OCI-LY1 (cell line): ENCODE measurements around the gene CA5A.

ENCODE experiments used
- H2AFZ ChIP-seq: fragments of 200-600 bp; sonication (generic), shearing (Covaris generic); 2 replicates; pipeline ENCODE4 v1.6.0; 2014; ENCODE audit warnings: antibody characterized with exemption, mild to moderate bottlenecking, low read length
- H3F3A ChIP-seq: fragments of 200-600 bp; sonication (generic), shearing (Covaris generic); 2 replicates; pipeline ENCODE4 v1.6.0; 2014; ENCODE audit warnings: mild to moderate bottlenecking, antibody characterized with exemption, low read length, moderate library complexity; ENCODE audit not compliant: insufficient read depth
- H3K27ac ChIP-seq: fragments of 200-600 bp; sonication (generic); 2 replicates; pipeline ENCODE4 v1.5.1; 2014; ENCODE audit warnings: low read length, mixed run types, mild to moderate bottlenecking, low read depth; ENCODE audit not compliant: poor library complexity, severe bottlenecking
- H3K27me3 ChIP-seq: fragments of 200-600 bp; sonication (generic); 2 replicates; pipeline ENCODE4 v1.6.0; 2014; ENCODE audit warnings: antibody characterized with exemption, mild to moderate bottlenecking, low read length, moderate library complexity; ENCODE audit not compliant: insufficient read depth
- H3K36me3 ChIP-seq: fragments of 200-600 bp; sonication (generic); 2 replicates; pipeline ENCODE4 v1.6.1; 2014; ENCODE audit warnings: mild to moderate bottlenecking, antibody characterized with exemption, low read length, moderate library complexity, mixed read lengths; ENCODE audit not compliant: insufficient read depth
- H3K4me1 ChIP-seq: fragments of 200-600 bp; sonication (generic); 2 replicates; pipeline ENCODE4 v1.5.1; 2014; ENCODE audit warnings: mild to moderate bottlenecking, low read length, moderate library complexity; ENCODE audit not compliant: insufficient read depth, severe bottlenecking
- H3K4me2 ChIP-seq: fragments of 200-600 bp; sonication (generic), shearing (Covaris generic); 2 replicates; pipeline ENCODE4 v1.6.1; 2014; ENCODE audit warnings: low read length
- H3K4me3 ChIP-seq: fragments of 200-600 bp; sonication (generic); 2 replicates; pipeline ENCODE4 v1.5.1; 2014; ENCODE audit warnings: low read length, low read depth, mild to moderate bottlenecking, mixed read lengths; ENCODE audit not compliant: poor library complexity, severe bottlenecking
- H3K79me2 ChIP-seq: fragments of 200-600 bp; shearing (Covaris generic); 2 replicates; pipeline ENCODE4 v1.6.1; 2016; ENCODE audit warnings: mixed run types, low read length, mixed read lengths; ENCODE audit not compliant: insufficient read depth
- H3K9ac ChIP-seq: fragments of 200-600 bp; sonication (generic), shearing (Covaris generic); 2 replicates; pipeline ENCODE4 v1.6.1; 2014; ENCODE audit warnings: mild to moderate bottlenecking, low read length, mixed read lengths
- H3K9me2 ChIP-seq: fragments of 200-600 bp; sonication (generic), shearing (Covaris generic); 2 replicates; pipeline ENCODE4 v1.6.1; 2014; ENCODE audit warnings: low read depth, mild to moderate bottlenecking, low read length, mixed read lengths
- H3K9me3 ChIP-seq: fragments of 200-600 bp; shearing (Covaris generic); 2 replicates; pipeline ENCODE4 v1.6.1; 2014; ENCODE audit warnings: low read length, mixed read lengths
- H4K20me1 ChIP-seq: fragments of 200-600 bp; sonication (generic), shearing (Covaris generic); 2 replicates; pipeline ENCODE4 v1.6.0; 2016; ENCODE audit warnings: mild to moderate bottlenecking, low read length; ENCODE audit not compliant: insufficient read depth
- EZH2 ChIP-seq: fragments of 200-600 bp; sonication (generic), shearing (Covaris generic); IDR thresholded peaks from 2 replicates; pipeline ENCODE4 v1.8.0; 2017; ENCODE audit warnings: borderline replicate concordance, mixed run types, mild to moderate bottlenecking, antibody characterized with exemption, low read length, moderate library complexity, mixed read lengths
- TF ChIP-seq, protein P1 (sequence below): fragments of 200-600 bp; sonication (generic), shearing (Covaris generic); IDR thresholded peaks from 2 replicates; pipeline ENCODE4 v1.5.1; 2017; ENCODE audit warnings: mild to moderate bottlenecking, antibody characterized with exemption, low read length, moderate library complexity, mixed read lengths

The CA5A gene

DNA sequence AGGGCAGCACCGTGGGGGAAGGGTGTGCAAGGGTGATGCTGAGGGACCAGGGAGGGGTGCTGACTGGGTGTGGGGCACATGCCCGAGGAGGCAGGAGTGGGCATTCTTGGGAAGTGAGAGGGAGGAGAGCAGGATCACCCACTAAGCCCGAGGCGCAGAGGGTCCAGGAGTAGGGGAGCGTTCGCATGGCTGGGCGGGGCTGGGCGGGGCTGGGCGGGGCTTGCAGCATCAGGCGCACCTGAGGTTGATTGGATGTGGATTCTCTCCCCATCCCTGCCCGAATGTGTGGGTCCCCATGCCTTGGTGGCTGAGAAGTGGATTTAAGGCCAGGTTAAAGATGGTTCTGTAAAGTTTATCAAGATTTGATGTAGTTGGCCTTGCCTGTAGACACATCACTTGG is 29.1 kb upstream of the CA5A start:
- Histone ChIP-seq H3K36me3 (no peaks in the 10 kb centered on the region; the same call in 1 of the 2 replicates), H3K4me2 (no peak overlapping the region), H3K79me2 (peaks cover 32% of the 10 kb centered on the region), H3K27me3 (no peaks in the 10 kb centered on the region), H3K9ac (no peak overlapping the region), H4K20me1 (no peaks in the 10 kb centered on the region), H3K9me2 (no peaks in the 10 kb centered on the region), H2AFZ (no peak overlapping the region), H3F3A (no peaks in the 10 kb centered on the region), H3K4me1 (peaks cover 18% of the 10 kb centered on the region), H3K4me3 (no peak overlapping the region), H3K27ac (no peak overlapping the region), H3K9me3 (no peaks in the 10 kb centered on the region)
- TF ChIP-seq EZH2, result no peak
- TF ChIP-seq, protein P1, sequence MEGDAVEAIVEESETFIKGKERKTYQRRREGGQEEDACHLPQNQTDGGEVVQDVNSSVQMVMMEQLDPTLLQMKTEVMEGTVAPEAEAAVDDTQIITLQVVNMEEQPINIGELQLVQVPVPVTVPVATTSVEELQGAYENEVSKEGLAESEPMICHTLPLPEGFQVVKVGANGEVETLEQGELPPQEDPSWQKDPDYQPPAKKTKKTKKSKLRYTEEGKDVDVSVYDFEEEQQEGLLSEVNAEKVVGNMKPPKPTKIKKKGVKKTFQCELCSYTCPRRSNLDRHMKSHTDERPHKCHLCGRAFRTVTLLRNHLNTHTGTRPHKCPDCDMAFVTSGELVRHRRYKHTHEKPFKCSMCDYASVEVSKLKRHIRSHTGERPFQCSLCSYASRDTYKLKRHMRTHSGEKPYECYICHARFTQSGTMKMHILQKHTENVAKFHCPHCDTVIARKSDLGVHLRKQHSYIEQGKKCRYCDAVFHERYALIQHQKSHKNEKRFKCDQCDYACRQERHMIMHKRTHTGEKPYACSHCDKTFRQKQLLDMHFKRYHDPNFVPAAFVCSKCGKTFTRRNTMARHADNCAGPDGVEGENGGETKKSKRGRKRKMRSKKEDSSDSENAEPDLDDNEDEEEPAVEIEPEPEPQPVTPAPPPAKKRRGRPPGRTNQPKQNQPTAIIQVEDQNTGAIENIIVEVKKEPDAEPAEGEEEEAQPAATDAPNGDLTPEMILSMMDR, result no peak

GRCh38 chr16:87964049-87964659 is 27.8 kb upstream of the CA5A start:
- H3F3A ChIP-seq, result no peaks in the 10 kb centered on the region
- H3K27me3 ChIP-seq, result no peaks in the 10 kb centered on the region
- H3K4me2 ChIP-seq, result no peak overlapping the region
- H3K9ac ChIP-seq, result no peak overlapping the region
- TF ChIP-seq, protein P1, result no peak
- TF ChIP-seq EZH2, result no peak
- peaks cover 25% of the 10 kb centered on the region for H3K79me2 ChIP-seq
- H3K9me2 ChIP-seq, result no peaks in the 10 kb centered on the region
- no peaks in the 10 kb centered on the region for H3K9me3 ChIP-seq
- H3K4me3 ChIP-seq, result no peak overlapping the region
- H3K27ac ChIP-seq, result no peak overlapping the region
- H4K20me1 ChIP-seq, result no peaks in the 10 kb centered on the region
- peaks cover 18% of the 10 kb centered on the region for H3K4me1 ChIP-seq
- no peaks in the 10 kb centered on the region; the same call in 1 of the 2 replicates for H3K36me3 ChIP-seq
- H2AFZ ChIP-seq, result no peak overlapping the region

DNA sequence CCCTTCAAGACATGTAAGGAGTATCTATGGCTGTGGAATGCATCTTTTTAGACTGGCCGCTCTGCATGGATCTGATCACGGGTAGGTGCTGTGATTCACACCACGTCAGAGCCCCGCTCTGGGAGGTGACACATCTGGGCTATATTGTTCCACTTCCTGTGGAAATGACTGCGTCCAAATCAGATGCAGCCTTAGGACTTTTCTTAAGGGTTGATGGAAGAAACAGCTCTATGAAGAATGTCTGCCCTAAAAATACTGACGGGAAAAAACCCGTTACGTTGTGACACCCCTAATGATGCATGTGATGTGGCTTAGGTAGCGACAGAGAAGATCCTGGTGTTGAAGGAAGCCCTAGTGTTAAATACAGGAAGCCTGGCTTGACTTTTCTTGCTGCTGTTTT is 27.1 kb upstream of the CA5A start:
- Histone ChIP-seq H3K4me1 (peaks cover 18% of the 10 kb centered on the region), H3K9me2 (no peaks in the 10 kb centered on the region), H3K36me3 (no peaks in the 10 kb centered on the region; the same call in 1 of the 2 replicates), H3K79me2 (peaks cover 25% of the 10 kb centered on the region), H2AFZ (no peak overlapping the region), H3K9ac (no peak overlapping the region), H4K20me1 (no peaks in the 10 kb centered on the region), H3F3A (no peaks in the 10 kb centered on the region), H3K4me3 (no peak overlapping the region), H3K27me3 (no peaks in the 10 kb centered on the region), H3K4me2 (no peak overlapping the region), H3K27ac (peak overlapping the region; percentile 16), H3K9me3 (no peaks in the 10 kb centered on the region)
- TF ChIP-seq EZH2, result no peak
- TF ChIP-seq, protein P1, result no peak
